PC-3 (cell line): ENCODE data around the gene DNAJC4.

Experiments
- EZH2 ChIP-seq: fragments of 300-600 bp; sonication (generic); IDR thresholded peaks from one replicate; pipeline ENCODE4 v1.6.1; 2017; ENCODE audit warnings: antibody characterized with exemption, mild to moderate bottlenecking, low read length; ENCODE audit not compliant: unreplicated experiment
- TF ChIP-seq, protein P1 (sequence below): fragments of 300-600 bp; sonication (generic); conservative IDR thresholded peaks from 2 replicates; pipeline ENCODE4 v1.5.1; 2017; ENCODE audit warnings: antibody characterized with exemption, low read depth, mild to moderate bottlenecking, low read length

- TF ChIP-seq EZH2: no peak
- TF ChIP-seq, protein P1, sequence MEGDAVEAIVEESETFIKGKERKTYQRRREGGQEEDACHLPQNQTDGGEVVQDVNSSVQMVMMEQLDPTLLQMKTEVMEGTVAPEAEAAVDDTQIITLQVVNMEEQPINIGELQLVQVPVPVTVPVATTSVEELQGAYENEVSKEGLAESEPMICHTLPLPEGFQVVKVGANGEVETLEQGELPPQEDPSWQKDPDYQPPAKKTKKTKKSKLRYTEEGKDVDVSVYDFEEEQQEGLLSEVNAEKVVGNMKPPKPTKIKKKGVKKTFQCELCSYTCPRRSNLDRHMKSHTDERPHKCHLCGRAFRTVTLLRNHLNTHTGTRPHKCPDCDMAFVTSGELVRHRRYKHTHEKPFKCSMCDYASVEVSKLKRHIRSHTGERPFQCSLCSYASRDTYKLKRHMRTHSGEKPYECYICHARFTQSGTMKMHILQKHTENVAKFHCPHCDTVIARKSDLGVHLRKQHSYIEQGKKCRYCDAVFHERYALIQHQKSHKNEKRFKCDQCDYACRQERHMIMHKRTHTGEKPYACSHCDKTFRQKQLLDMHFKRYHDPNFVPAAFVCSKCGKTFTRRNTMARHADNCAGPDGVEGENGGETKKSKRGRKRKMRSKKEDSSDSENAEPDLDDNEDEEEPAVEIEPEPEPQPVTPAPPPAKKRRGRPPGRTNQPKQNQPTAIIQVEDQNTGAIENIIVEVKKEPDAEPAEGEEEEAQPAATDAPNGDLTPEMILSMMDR: no peak
Observed at GRCh38 chr11:64180891-64181290, 49.5 kb upstream of the DNAJC4 start.
